Measurements from ENCODE around the gene GBGT1.

The GBGT1 gene

GRCh38 chr9:133171161-133171961 lies 7.6 kb upstream of the GBGT1 start:
- TF ChIP-seq, protein P1, sequence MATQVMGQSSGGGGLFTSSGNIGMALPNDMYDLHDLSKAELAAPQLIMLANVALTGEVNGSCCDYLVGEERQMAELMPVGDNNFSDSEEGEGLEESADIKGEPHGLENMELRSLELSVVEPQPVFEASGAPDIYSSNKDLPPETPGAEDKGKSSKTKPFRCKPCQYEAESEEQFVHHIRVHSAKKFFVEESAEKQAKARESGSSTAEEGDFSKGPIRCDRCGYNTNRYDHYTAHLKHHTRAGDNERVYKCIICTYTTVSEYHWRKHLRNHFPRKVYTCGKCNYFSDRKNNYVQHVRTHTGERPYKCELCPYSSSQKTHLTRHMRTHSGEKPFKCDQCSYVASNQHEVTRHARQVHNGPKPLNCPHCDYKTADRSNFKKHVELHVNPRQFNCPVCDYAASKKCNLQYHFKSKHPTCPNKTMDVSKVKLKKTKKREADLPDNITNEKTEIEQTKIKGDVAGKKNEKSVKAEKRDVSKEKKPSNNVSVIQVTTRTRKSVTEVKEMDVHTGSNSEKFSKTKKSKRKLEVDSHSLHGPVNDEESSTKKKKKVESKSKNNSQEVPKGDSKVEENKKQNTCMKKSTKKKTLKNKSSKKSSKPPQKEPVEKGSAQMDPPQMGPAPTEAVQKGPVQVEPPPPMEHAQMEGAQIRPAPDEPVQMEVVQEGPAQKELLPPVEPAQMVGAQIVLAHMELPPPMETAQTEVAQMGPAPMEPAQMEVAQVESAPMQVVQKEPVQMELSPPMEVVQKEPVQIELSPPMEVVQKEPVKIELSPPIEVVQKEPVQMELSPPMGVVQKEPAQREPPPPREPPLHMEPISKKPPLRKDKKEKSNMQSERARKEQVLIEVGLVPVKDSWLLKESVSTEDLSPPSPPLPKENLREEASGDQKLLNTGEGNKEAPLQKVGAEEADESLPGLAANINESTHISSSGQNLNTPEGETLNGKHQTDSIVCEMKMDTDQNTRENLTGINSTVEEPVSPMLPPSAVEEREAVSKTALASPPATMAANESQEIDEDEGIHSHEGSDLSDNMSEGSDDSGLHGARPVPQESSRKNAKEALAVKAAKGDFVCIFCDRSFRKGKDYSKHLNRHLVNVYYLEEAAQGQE (IDR thresholded peaks at IDR 0.05; ENCODE audit: insufficient read depth in 1 of 2, low read depth in 2 of 2, low read length in 2 of 2) = no peak
- TF ChIP-seq FOXP2 (optimal IDR thresholded peaks at IDR 0.05; ENCODE audit: borderline replicate concordance, extremely low read depth, extremely low read length, insufficient read depth) = no peak
- no peak for TF ChIP-seq TAF1 (IDR thresholded peaks at IDR 0.05; ENCODE audit: borderline replicate concordance, insufficient read depth, low read length)
- TF ChIP-seq POLR2AphosphoS5 (IDR thresholded peaks at IDR 0.05; ENCODE audit: low read depth, low read length) = no peak
- TF ChIP-seq SIN3A (IDR thresholded peaks at IDR 0.05; ENCODE audit: borderline replicate concordance, insufficient read depth, low read length) = no peak

DNA sequence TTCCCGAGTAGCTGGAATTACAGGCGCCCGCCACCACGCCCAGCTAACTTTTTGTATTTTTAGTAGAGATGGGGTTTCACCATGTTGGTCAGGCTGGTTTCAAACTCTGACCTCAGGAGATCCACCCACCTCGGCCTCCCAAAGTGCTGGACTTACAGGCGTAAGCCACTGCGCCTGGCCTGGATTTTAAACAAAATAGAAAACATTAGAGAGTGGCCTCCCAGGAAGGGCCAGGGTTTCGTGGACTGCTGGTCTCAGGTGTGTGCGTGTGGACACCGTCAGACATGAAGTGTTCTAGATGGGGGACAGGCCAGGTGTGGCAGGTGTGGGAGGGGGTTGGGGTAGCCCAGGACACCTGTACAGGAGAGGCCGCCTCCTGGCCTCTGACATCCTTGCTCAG lies 7.0 kb upstream of the GBGT1 start:
- no peak for TF ChIP-seq FOXP2 (optimal IDR thresholded peaks at IDR 0.05; ENCODE audit: borderline replicate concordance, extremely low read depth, extremely low read length, insufficient read depth)
- TF ChIP-seq POLR2AphosphoS5 (IDR thresholded peaks at IDR 0.05; ENCODE audit: low read depth, low read length) = no peak
- no peak for TF ChIP-seq SIN3A (IDR thresholded peaks at IDR 0.05; ENCODE audit: borderline replicate concordance, insufficient read depth, low read length)
- no peak for TF ChIP-seq TAF1 (IDR thresholded peaks at IDR 0.05; ENCODE audit: borderline replicate concordance, insufficient read depth, low read length)
- TF ChIP-seq, protein P1 (IDR thresholded peaks at IDR 0.05; ENCODE audit: insufficient read depth in 1 of 2, low read depth in 2 of 2, low read length in 2 of 2) = no peak

- no peak for TF ChIP-seq TAF1 (IDR thresholded peaks at IDR 0.05; ENCODE audit: borderline replicate concordance, insufficient read depth, low read length)
- TF ChIP-seq POLR2AphosphoS5 (IDR thresholded peaks at IDR 0.05; ENCODE audit: low read depth, low read length) = no peak
- TF ChIP-seq SIN3A (IDR thresholded peaks at IDR 0.05; ENCODE audit: borderline replicate concordance, insufficient read depth, low read length) = no peak
- TF ChIP-seq, protein P1 (IDR thresholded peaks at IDR 0.05; ENCODE audit: insufficient read depth in 1 of 2, low read depth in 2 of 2, low read length in 2 of 2) = no peak
- TF ChIP-seq FOXP2 (optimal IDR thresholded peaks at IDR 0.05; ENCODE audit: borderline replicate concordance, extremely low read depth, extremely low read length, insufficient read depth) = no peak
These were observed 5.4 kb upstream of the GBGT1 start for GRCh38 chr9:133169102-133169501.

- TF ChIP-seq, protein P1 (IDR thresholded peaks at IDR 0.05; ENCODE audit: insufficient read depth in 1 of 2, low read depth in 2 of 2, low read length in 2 of 2) = no peak
- TF ChIP-seq SIN3A (IDR thresholded peaks at IDR 0.05; ENCODE audit: borderline replicate concordance, insufficient read depth, low read length) (no peak), POLR2AphosphoS5 (IDR thresholded peaks at IDR 0.05; ENCODE audit: low read depth, low read length) (no peak), FOXP2 (optimal IDR thresholded peaks at IDR 0.05; ENCODE audit: borderline replicate concordance, extremely low read depth, extremely low read length, insufficient read depth) (no peak), TAF1 (IDR thresholded peaks at IDR 0.05; ENCODE audit: borderline replicate concordance, insufficient read depth, low read length) (no peak)
These were observed 4.7 kb upstream of the GBGT1 start for GRCh38 chr9:133168432-133168831.
